HTR-8/SVneo (cell line): ENCODE results near the gene CD248.
"Not testable (repeated sequence)": the region's sequence is repeated elsewhere in the genome, so short reads cannot be mapped to it uniquely, and the experiment has no call there.

Source experiments
- DNase-seq: peaks from one replicate; pipeline ENCODE4 v3.0.0; 2011; ENCODE audit warnings: low spot score, mixed read lengths; ENCODE audit not compliant: insufficient read length
- FAIRE-seq: peaks from 2 replicates; lab custom pipeline; 2011; peaks lifted over from hg19 to GRCh38; lab: Jason Lieb, UNC

The CD248 gene

GRCh38 chr11:66314561-66315497 is 2.0 kb downstream of the CD248 start:
- no peak for DNase-seq
- FAIRE-seq = peak; percentile 64

DNA sequence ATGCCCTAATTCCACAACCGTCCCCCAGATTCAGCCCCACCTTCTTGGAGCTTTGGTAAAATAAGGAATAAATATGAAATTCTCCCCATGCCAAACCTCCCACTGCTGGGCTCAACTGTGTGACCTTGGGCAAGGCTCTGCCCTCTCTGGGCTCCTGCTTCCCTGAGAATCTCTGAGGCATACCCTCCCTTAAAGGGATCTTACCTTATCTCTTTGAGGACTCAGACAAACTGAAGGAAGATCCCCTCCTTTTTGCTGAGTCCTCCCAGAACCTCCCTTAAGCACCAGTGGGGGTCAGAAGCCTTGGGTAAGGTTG is 2.7 kb downstream of the CD248 start:
- DNase-seq (no peak), FAIRE-seq (peak; percentile 31)

DNA sequence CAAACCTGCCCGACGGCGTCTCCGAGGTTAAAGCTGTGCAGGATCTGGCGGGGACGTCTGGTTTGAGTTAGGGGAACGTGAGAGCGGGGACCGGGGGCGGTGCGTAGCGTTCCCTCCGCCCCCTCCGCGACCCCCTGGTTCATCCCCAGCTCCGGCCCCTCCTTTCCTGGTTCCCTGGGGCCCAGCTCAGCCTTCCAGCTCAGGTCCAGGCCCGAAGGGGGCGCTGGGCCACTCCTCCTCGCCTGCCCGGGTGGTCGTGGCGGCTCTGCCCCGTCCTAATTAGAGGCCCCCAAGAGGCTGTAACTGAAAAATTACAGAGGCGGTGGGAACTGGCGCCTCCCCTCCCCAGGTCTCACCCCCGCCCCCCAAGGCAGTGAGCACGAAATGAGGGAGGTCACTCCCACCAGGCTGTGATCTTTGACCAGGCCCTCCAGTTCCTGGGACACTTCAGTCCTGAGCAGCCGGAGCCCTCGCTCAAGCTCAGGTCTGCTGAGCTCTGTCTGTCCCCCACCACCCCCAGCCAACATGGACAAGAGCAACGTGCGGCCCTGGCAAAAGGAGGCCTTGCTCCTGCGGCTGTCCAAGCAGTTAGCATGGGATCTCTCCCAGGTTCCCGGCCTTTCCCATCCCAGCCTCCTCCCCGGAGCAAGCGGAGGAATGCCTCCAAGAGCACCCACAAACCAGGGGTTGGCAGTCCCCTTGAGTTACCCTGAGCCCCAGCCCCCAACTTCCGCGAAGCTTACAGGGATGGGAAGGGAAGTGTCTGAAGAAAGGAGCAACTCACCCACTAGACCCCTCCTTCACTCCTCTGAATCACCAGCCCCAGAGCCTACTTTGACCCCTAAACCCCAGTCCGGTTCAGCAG is 3.3 kb downstream of the CD248 start:
- FAIRE-seq = peak; percentile 74
- no peak for DNase-seq

- DNase-seq (peak; percentile 99), FAIRE-seq (no peak)
Observed at GRCh38 chr11:66312549-66313320, 4.1 kb downstream of the CD248 start.

DNA sequence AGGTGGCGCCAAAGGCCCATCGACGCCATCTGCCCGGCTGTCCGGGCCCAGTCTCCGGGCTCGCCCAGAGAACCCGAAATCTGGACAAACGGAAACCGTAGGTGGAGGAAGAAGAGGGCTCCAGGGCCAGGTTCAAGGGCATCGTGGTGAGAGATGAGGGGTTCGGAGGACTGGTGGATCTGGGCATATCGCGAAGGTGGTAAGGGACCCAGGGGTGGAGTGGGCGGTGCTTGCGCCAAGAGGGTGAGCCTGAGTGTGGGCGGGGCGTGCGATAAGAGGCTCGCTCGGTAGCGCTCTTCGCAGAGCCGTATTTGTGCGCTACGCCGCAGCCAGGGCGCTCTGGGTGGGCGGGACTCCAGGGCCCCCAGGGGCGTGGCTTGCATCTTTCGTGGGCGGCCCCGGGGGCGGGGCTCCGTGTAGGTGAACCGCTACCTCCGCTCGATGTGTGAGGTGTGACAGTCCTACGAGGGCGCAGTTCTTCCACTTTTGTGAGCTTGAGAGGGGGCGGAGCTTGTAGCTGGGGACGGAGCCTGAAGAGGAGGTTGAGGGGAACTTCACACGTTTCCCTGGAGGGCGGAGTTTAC is 4.8 kb downstream of the CD248 start:
- DNase-seq (peak; percentile 96), FAIRE-seq (peak; percentile 100)

DNA sequence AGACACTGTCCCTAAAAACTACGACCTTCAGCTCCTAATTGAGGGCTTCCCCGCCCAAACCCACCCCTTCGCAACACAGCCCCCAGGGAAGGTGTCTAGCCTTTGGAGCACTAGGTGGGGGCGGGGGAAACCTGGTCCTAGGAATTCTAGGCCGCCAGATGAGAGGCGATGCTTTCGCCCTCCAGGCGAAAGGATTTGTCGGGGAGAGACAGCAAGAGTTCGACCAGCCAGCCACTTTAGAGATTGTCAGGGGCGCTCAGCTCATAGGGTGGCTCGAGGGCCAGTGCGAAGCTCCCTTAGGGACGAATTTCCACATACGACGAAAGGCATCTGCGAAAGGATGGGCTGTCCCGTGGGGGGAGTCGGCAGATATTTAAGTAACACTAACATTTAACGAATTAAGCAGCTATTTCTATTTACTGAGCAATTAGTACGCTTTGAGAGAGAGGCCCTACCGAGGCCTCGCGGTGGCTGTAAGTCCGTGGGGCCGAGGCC is 5.3 kb downstream of the CD248 start:
- FAIRE-seq = peak; percentile 76

DNA sequence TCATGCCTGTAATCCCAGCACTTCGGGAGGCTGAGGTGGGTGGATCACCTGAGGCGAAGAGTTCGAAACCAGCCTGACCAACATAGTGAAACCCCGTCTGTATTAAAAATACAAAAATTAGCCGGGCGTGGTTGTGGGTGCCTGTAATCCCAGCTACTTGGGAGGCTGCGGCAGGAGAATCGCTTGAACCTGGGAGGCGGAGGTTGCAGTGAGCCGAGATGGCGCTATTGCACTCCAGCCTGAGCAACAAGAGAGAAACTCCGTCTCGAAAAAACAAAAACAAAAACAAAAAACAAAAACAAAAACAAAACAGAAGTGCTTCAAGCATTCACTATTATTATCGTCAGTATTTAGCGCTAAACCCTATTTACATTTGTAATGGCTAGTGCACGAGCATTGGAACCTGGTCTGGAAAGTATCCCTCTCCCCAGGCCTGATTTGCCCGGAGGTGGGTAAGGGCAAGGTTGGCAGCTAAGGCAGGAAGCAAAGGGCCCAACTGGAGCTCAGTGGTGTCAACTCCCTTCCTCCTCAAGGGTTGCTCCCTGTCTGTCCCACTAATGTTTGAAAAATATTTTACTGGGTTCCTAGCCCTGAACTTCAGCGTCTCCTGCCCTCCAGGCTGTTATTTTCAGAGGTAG is 5.9 kb downstream of the CD248 start:
- not testable (repeated sequence) for DNase-seq, FAIRE-seq

More for the DNA sequence above, 5.3 kb downstream of the CD248 start:
- DNase-seq = no peak

GRCh38 chr11:66310324-66310723 is 6.5 kb downstream of the CD248 start:
- no peak for DNase-seq
- no peak for FAIRE-seq

GRCh38 chr11:66309475-66309874 is 7.4 kb downstream of the CD248 start:
- DNase-seq (no peak), FAIRE-seq (no peak)

DNA sequence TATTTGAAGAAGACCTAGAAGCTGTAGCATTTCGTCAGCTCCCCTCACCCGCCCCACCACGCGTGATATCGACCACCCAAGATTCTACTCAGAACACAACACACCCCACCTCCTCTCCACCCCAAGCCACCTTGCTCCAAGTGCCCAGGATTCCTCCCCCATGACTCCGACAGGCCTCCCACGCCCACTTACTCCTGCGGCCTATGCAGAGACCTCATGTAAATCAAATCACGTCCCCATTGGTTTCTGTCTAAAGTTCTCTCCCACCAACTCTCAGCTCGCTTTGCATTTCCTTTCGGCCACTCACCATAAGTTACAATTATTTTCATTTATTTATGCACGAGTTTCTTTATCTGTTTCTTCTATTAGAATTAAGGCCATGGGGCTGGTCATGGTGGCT is 14.2 kb downstream of the CD248 start:
- DNase-seq (no peak), FAIRE-seq (no peak)

- FAIRE-seq = no peak
- DNase-seq = no peak
Observed at GRCh38 chr11:66299186-66299585, 17.7 kb downstream of the CD248 start.

- DNase-seq = no peak
Observed at GRCh38 chr11:66297610-66298009, 19.2 kb downstream of the CD248 start.

DNA sequence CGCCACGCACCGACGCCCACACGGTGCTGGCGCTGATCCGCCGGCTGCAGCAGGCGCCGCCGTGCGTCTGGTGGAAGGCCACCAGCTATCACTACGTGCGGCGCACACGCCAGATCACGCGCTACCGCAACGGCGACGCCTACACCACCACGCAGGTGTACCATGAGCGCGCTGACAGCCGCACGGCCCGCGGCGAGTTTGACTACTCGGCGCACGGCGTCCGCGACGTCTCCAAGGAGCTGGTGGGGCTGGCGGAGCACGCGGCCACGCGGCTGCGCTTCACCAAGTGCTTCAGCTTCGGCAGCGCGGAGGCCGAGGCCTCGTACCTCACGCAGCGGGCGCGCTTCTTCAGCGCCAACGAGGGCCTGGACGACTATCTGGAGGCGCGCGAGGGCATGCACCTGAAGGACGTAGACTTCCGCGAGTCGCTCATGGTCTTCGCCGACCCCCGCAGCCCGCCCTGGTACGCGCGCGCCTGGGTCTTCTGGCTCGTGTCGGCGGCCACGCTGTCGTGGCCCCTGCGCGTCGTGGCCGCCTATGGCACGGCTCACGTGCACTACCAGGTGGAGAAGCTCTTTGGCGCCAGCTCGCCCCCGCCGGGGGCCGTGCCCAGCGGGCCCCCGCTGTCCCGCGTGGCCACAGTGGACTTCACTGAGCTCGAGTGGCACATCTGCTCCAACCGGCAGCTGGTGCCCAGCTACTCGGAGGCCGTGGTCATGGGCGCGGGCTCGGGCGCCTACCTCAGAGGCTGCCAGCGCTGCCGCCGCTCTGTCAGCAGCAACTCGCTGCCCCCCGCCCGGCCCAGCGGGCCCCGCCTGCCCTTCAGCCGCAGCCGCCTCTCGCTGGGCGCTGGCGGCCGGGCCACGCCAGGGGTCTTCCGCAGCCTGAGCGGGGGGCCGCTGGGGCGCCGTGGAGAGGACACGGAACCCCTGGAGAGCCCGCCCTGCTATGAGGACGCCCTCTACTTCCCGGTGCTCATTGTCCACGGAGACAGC is 21.9 kb downstream of the CD248 start:
- DNase-seq (no peak), FAIRE-seq (peak; percentile 55)

More at GRCh38 chr11:66297610-66298009, 19.2 kb downstream of the CD248 start:
- FAIRE-seq = no peak

GRCh38 chr11:66293777-66294625 is 22.8 kb downstream of the CD248 start:
- peak; percentile 42 for FAIRE-seq
- DNase-seq = no peak

DNA sequence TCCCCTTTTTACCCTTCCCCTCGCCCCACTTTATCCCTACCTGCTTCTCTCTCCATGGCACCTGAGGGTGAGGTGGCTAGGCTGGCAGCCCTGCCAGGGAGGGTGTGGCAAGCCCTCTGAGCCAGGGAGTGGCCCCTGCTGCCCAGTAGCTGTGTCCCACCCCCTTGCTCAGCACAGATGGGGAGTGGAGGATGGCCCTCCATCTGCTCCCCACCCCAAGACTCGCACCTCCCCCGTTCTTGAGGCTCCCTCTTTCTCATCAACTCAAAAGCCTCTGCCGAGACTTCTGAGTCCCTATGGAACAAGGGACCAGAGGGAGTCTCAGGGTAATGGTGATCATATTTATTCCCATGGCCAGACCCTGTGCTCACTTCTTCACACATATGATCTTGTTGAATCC is 23.5 kb downstream of the CD248 start:
- DNase-seq (no peak), FAIRE-seq (peak; percentile 4)

GRCh38 chr11:66292543-66293332 is 24.1 kb downstream of the CD248 start:
- DNase-seq (no peak), FAIRE-seq (peak; percentile 98)
